Suprapubic skin (tissue), 4 donors: ENCODE results near the gene ATXN1.

Experiments used
- POLR2A ChIP-seq, 2 donors: fragments of 450-650 bp; IDR thresholded peaks; one replicate each; pipeline ENCODE4 v1.6.1; 2017; ENCODE audit warnings: antibody characterized with exemption in 2 of 2, mild to moderate bottlenecking in 2 of 2, moderate library complexity in 2 of 2
- POLR2AphosphoS5 ChIP-seq, 3 donors: sonication (generic); formaldehyde crosslinking; IDR thresholded peaks; one replicate each; pipeline ENCODE4 v1.6.1; 2017; ENCODE audit warnings: antibody characterized with exemption in 3 of 3

- TF ChIP-seq POLR2A (IDR thresholded peaks at IDR 0.05) = no peak
- no peak for TF ChIP-seq POLR2AphosphoS5 (IDR thresholded peaks at IDR 0.05)
Observed at GRCh38 chr6:16326971-16327776, 434.1 kb downstream of the ATXN1 start.
